HEK293 (cell line): ENCODE results near the gene TUSC1.

Source experiments
- GLI2 ChIP-seq: fragments of 450-650 bp; formaldehyde crosslinking; IDR thresholded peaks from 2 replicates; pipeline ENCODE4; 2017; ENCODE audit warnings: missing biosample characterization, missing genetic modification characterization, low read depth, borderline replicate concordance
- REST ChIP-seq: fragments of 450-650 bp; formaldehyde crosslinking; IDR thresholded peaks from 2 replicates; pipeline ENCODE4 v1.5.1; 2016; ENCODE audit warnings: missing biosample characterization, missing genetic modification characterization
- ZNF133 ChIP-seq: fragments of 450-650 bp; formaldehyde crosslinking; IDR thresholded peaks from 2 replicates; pipeline ENCODE4 v1.5.1; 2016; ENCODE audit warnings: missing biosample characterization, missing genetic modification characterization
- ZNF16 ChIP-seq: fragments of 450-650 bp; formaldehyde crosslinking; IDR thresholded peaks from 2 replicates; pipeline ENCODE4 v1.5.1; 2016; ENCODE audit warnings: low read depth, missing biosample characterization, missing genetic modification characterization
- ZNF23 ChIP-seq: fragments of 450-650 bp; formaldehyde crosslinking; IDR thresholded peaks from 2 replicates; pipeline ENCODE4 v1.5.1; 2016; ENCODE audit warnings: missing biosample characterization, missing genetic modification characterization, borderline replicate concordance
- ZNF350 ChIP-seq: fragments of 450-650 bp; formaldehyde crosslinking; IDR thresholded peaks from 2 replicates; pipeline ENCODE4 v1.5.0; 2017; ENCODE audit warnings: missing biosample characterization, mild to moderate bottlenecking, missing genetic modification characterization
- ZNF629 ChIP-seq: fragments of 450-650 bp; formaldehyde crosslinking; IDR thresholded peaks from 2 replicates; pipeline ENCODE4 v1.5.1; 2017; ENCODE audit warnings: missing biosample characterization, missing genetic modification characterization
- ZNF639 ChIP-seq: fragments of 450-650 bp; formaldehyde crosslinking; IDR thresholded peaks from 2 replicates; pipeline ENCODE4 v1.5.1; 2016; ENCODE audit warnings: missing biosample characterization, missing genetic modification characterization
- TF ChIP-seq, protein P1 (sequence below): fragments of 450-650 bp; formaldehyde crosslinking; IDR thresholded peaks from 2 replicates; pipeline ENCODE4 v1.5.1; 2016; ENCODE audit warnings: missing biosample characterization, missing genetic modification characterization
- TF ChIP-seq, protein P2 (sequence below): IDR thresholded peaks from 2 replicates; pipeline ENCODE4 v1.6.1; 2011; ENCODE audit warnings: mild to moderate bottlenecking, low read depth, low read length, borderline replicate concordance

DNA sequence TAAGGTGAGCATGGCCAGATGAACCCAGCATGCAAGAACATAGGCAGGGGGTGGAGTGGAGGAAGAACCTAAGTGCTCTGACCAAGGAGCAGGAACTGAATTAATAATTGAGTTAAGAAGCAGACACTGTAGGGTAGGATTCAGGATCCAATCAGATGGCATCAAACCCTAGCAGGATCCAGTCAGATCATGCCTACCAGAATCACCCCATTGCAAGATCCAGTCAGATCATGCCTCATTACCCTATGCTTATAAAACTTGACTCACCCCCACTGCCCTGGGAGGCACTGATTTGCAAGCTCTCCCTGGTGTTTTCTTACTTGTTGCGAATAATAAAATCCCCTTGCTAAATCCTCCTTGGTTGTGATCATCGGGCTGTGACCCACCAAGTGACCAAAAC, 19.7 kb downstream of the TUSC1 start:
- TF ChIP-seq ZNF133 (no peak), ZNF16 (no peak), GLI2 (tag by site-specific recombination) (no peak), ZNF23 (tag by site-specific recombination) (no peak), ZNF629 (tag by site-specific recombination) (no peak), ZNF350 (tag by site-specific recombination) (no peak), ZNF639 (tag by site-specific recombination) (no peak), REST (tag by site-specific recombination) (no peak)
- TF ChIP-seq, protein P1, sequence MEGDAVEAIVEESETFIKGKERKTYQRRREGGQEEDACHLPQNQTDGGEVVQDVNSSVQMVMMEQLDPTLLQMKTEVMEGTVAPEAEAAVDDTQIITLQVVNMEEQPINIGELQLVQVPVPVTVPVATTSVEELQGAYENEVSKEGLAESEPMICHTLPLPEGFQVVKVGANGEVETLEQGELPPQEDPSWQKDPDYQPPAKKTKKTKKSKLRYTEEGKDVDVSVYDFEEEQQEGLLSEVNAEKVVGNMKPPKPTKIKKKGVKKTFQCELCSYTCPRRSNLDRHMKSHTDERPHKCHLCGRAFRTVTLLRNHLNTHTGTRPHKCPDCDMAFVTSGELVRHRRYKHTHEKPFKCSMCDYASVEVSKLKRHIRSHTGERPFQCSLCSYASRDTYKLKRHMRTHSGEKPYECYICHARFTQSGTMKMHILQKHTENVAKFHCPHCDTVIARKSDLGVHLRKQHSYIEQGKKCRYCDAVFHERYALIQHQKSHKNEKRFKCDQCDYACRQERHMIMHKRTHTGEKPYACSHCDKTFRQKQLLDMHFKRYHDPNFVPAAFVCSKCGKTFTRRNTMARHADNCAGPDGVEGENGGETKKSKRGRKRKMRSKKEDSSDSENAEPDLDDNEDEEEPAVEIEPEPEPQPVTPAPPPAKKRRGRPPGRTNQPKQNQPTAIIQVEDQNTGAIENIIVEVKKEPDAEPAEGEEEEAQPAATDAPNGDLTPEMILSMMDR (tag by site-specific recombination): no peak
- TF ChIP-seq, protein P2, sequence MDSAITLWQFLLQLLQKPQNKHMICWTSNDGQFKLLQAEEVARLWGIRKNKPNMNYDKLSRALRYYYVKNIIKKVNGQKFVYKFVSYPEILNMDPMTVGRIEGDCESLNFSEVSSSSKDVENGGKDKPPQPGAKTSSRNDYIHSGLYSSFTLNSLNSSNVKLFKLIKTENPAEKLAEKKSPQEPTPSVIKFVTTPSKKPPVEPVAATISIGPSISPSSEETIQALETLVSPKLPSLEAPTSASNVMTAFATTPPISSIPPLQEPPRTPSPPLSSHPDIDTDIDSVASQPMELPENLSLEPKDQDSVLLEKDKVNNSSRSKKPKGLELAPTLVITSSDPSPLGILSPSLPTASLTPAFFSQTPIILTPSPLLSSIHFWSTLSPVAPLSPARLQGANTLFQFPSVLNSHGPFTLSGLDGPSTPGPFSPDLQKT: no peak
